NCI-H2107 (cell line): Measurements from ENCODE around the gene PKLR.
"Not testable (repeated sequence)": the region's sequence is repeated elsewhere in the genome, so short reads cannot be mapped to it uniquely, and the experiment has no call there.

Experiments used
- DNase-seq: peaks from one replicate; lab custom pipeline; 2025; lab: John Stamatoyannopoulos, UW

Gene PKLR

GRCh38 chr1:155318082-155318481, 16.8 kb upstream of the PKLR start:
- no peak for DNase-seq

GRCh38 chr1:155316922-155317321, 15.7 kb upstream of the PKLR start:
- DNase-seq, result no peak

- DNase-seq, result no peak
These were observed 12.0 kb upstream of the PKLR start for GRCh38 chr1:155313261-155313660.

GRCh38 chr1:155309423-155310021, 8.3 kb upstream of the PKLR start:
- no peak for DNase-seq

- peak; percentile 98 for DNase-seq
These were observed 7.5 kb upstream of the PKLR start, which contains the start of gene FDPS for GRCh38 chr1:155308493-155309422. TSS of gene FDPS (plus strand) at chr1:155308866. CDS start at chr1:155309790, 924 bp downstream.

DNA sequence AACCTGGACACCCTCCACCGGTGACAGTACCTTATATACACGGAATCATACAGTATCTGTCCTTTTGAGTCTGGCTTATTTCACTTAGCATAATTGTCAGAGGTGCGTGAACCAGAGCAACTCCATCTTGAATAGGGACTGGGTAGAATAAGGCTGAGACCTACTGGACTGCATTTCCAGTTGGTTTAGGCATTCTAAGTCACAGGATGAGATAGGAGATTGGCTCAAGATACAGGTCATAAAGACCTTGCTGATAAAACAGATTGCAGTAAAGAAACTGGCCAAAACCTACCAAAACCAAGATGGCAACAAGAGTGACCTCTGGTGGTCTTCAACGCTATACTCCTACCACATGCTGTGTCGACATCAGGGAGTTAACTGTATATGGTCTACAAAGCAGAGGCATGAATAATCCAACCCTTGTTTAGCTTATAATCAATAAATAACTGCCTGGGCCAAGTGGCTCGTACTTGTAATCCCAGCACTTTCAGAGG, 6.1 kb upstream of the PKLR start:
- DNase-seq, result no peak

DNA sequence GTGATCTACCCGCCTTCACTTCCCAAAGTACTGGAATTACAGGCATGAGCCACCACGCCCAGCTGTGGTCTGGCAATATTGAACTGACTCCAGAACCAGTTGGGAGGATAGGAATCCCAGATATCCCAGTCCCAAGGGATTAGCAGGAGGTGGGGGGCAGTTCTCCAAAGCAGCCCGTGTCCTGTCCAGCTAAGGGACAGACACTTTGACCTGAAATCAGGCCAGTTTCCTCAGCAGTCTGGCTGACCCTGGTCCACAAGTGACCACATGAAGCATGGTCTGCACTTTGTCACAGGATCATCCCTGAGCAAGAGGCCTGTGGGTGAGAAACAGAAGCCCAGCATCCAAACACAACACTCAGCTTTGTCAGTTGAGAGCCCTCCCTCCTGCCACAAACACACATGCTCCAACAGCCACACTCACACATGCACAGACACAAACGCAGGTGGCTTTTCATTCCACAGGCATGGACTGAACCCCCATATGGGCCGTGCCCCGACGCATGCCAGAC, 4.7 kb upstream of the PKLR start:
- no peak for DNase-seq

GRCh38 chr1:155304558-155305063, 3.4 kb upstream of the PKLR start:
- no peak for DNase-seq

- DNase-seq, result no peak
These were observed 497 bp downstream of the PKLR start for GRCh38 chr1:155300553-155301329.

GRCh38 chr1:155300024-155300423, 1.2 kb downstream of the PKLR start:
- no peak for DNase-seq

- no peak for DNase-seq
These were observed 3.9 kb downstream of the PKLR start for GRCh38 chr1:155297384-155297783.

GRCh38 chr1:155296661-155297060, 4.6 kb downstream of the PKLR start:
- DNase-seq, result no peak

DNA sequence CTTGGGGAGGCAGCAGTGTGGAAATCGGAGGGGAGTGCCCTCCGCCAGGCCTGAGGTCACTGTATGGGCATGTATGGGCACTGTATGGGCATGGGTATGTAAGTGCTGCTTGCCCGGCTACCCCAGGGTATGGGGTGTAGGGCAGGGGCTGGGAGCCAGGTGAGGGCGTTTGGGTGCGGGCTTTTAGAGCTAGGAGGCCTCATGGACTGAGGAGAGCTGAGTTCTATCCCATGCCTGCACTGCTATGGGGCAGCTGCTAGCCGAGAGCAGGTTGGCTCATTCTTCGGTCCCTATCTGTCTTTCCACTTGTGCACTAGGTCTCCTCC, 5.3 kb downstream of the PKLR start:
- DNase-seq, result no peak

- DNase-seq, result no peak
These were observed 5.9 kb downstream of the PKLR start for GRCh38 chr1:155295183-155295941.

- DNase-seq, result no peak
These were observed 6.6 kb downstream of the PKLR start for GRCh38 chr1:155294520-155295182.

GRCh38 chr1:155293086-155293749, 8.0 kb downstream of the PKLR start:
- DNase-seq, result no peak

GRCh38 chr1:155291006-155291405, 10.2 kb downstream of the PKLR start:
- not testable (repeated sequence) for DNase-seq

- no peak for DNase-seq
These were observed 13.2 kb downstream of the PKLR start for GRCh38 chr1:155287987-155288543.

GRCh38 chr1:155286544-155286943, 14.7 kb downstream of the PKLR start:
- DNase-seq, result no peak

- DNase-seq, result no peak
These were observed 15.6 kb downstream of the PKLR start for GRCh38 chr1:155285631-155286044.
